Measurements from ENCODE around the gene TNKS1BP1. TPM values are rescaled to one million over a fixed set of nuclear protein-coding genes. Genes with fewer than 3 reads are reported as not detected.
A peak's percentile ranks its signal among the peaks of the same experiment; 100 is the strongest.

The TNKS1BP1 gene
- total RNA-seq, 1 experiment from 2014 or later = 218 TPM

GRCh38 chr11:57279116-57279515 is 45.6 kb downstream of the TNKS1BP1 start:
- Histone ChIP-seq H3K4me2 (peak overlapping the region; percentile 83; the same call in 1 of the 2 replicates), H3K27ac (peak overlapping the region; percentile 90), H2AFZ (no peak overlapping the region), H4K20me1 (ENCODE audit: insufficient read depth) (no peaks in the 10 kb centered on the region), H3K9me2 (ENCODE audit: insufficient read depth) (peaks cover 7% of the 10 kb centered on the region; the same call in 1 of the 2 replicates), H3K4me1 (replicated peaks; ENCODE audit: insufficient read depth) (peaks cover 46% of the 10 kb centered on the region), H3K27me3 (ENCODE audit: insufficient read depth, low read depth) (no peaks in the 10 kb centered on the region), H3K79me2 (ENCODE audit: low read depth) (no peaks in the 10 kb centered on the region), H3F3A (ENCODE audit: insufficient read depth, low read depth) (peaks cover 27% of the 10 kb centered on the region), H3K4me3 (no peak overlapping the region), H3K9me3 (ENCODE audit: insufficient read depth, low read depth) (no peaks in the 10 kb centered on the region), H3K36me3 (ENCODE audit: low read depth) (no peaks in the 10 kb centered on the region)
- CTCF ChIA-PET = no interaction called here
- POLR2A ChIA-PET (ENCODE audit: unreplicated experiment) = no interaction called here
- BruUV-seq (replicated peaks) = no TSS peak
- TF ChIP-seq CTCF (conservative IDR thresholded peaks at IDR 0.05) (no peak), EZH2 (IDR thresholded peaks at IDR 0.05; ENCODE audit: low read depth) (no peak)
- DNase-seq = peak in 1 of 2 experiments; percentile 34
- intact Hi-C loops (cut with micrococcal nuclease; ENCODE audit: unreplicated experiment) = no loop called here

DNA sequence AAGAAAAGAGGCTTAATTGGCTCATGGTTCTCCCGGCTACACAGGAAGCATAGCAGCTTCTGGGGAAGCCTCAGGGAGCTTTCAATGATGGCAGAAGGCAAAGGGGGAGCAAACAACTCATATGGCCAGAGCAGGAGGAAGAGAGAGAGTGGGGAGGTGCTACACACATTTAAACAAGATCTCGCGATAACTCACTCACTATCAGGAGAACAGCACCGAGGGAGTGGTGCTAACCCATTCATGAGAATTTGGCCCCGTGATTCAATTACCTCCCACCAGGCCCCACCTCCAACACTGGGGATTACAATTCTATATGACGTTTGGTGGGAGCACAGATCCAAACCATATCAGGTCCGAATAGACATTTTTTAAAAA is 46.0 kb downstream of the TNKS1BP1 start:
- DNase-seq = no peak
- TF ChIP-seq CTCF (conservative IDR thresholded peaks at IDR 0.05) = no peak
- no peak for TF ChIP-seq EZH2 (IDR thresholded peaks at IDR 0.05; ENCODE audit: low read depth)
- H3K27ac ChIP-seq = peak overlapping the region; percentile 90
- ChIA-PET CTCF (no interaction called here), POLR2A (ENCODE audit: unreplicated experiment) (interaction anchor here (0.5 to 0.7 kb wide), 2 partner anchors 14 to 43 kb away, joined by 3 to 10 read pairs; no protein-coding TSS in a partner anchor)
- peaks cover 43% of the 10 kb centered on the region for H3K4me1 ChIP-seq (replicated peaks; ENCODE audit: insufficient read depth)
- no TSS peak for BruUV-seq (replicated peaks)
- peaks cover 27% of the 10 kb centered on the region for H3F3A ChIP-seq (ENCODE audit: insufficient read depth, low read depth)
- intact Hi-C loops (cut with micrococcal nuclease; ENCODE audit: unreplicated experiment) = loop anchor here (1.0 kb wide), 4 partner anchors 15 to 47 kb away; no protein-coding TSS in a partner anchor
- H3K36me3 ChIP-seq (ENCODE audit: low read depth) = no peaks in the 10 kb centered on the region
- H4K20me1 ChIP-seq (ENCODE audit: insufficient read depth) = no peaks in the 10 kb centered on the region
- peaks cover 7% of the 10 kb centered on the region; the same call in 1 of the 2 replicates for H3K9me2 ChIP-seq (ENCODE audit: insufficient read depth)
- H3K4me2 ChIP-seq = peak overlapping the region; percentile 83
- H3K27me3 ChIP-seq (ENCODE audit: insufficient read depth, low read depth) = no peaks in the 10 kb centered on the region
- H3K4me3 ChIP-seq = peak overlapping the region; percentile 49; the same call in 1 of the 2 replicates
- H3K9me3 ChIP-seq (ENCODE audit: insufficient read depth, low read depth) = no peaks in the 10 kb centered on the region
- H3K79me2 ChIP-seq (ENCODE audit: low read depth) = no peaks in the 10 kb centered on the region
- peak overlapping the region; percentile 80; the same call in 1 of the 2 replicates for H2AFZ ChIP-seq

DNA sequence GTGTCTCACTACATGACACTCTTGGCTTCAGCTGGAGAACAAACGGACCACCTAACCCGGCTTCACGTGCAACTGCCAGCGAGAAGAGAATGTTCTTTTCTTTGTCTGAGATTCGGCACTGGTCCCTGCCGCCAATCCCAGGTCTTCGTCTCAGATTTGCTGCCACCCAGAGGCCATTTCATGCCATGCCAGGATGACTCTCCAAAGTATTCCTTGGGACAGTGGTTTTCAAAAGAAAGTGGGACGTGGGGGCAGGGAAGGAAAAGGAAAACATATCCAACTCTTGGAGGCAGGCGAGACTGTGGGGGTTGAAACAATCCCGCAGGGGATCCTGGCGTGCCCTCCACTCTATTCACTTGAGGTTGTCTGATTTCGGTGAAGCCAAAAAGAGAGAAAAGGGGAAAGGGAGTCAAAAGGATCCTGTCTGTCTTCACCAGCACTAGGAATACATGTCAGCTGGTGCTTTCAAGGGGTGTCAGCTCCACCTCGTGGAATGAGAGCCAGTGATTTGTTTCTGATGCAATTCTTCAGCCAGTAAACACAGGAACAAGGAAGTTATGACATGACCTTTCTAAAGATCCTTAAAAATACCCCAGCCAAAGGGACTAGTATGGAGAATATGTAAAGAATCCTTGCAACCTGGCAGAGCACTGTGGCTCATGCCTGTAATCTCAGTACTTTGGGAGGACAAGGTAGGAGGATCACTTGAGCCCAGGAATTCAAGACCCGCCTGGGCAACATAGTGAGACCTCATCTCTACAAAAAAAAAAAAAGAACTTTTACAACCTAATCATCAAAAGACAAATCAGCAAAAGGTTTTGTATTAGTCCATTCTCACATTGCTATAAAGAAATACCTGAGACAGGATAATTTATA is 46.7 kb downstream of the TNKS1BP1 start:
- peaks cover 23% of the 10 kb centered on the region for H3F3A ChIP-seq (ENCODE audit: insufficient read depth, low read depth)
- DNase-seq = peak; percentile 78 to 94
- H3K27me3 ChIP-seq (ENCODE audit: insufficient read depth, low read depth) = no peaks in the 10 kb centered on the region
- peaks cover 38% of the 10 kb centered on the region for H3K4me1 ChIP-seq (replicated peaks; ENCODE audit: insufficient read depth)
- peak overlapping the region; percentile 90 for H3K27ac ChIP-seq
- CTCF ChIA-PET = no interaction called here
- TSS peak; percentile 89 for BruUV-seq (replicated peaks)
- H3K9me3 ChIP-seq (ENCODE audit: insufficient read depth, low read depth) = no peaks in the 10 kb centered on the region
- POLR2A ChIA-PET (ENCODE audit: unreplicated experiment) = interaction anchor here (0.5 to 0.7 kb wide), 4 partner anchors 15 to 46 kb away, joined by 3 to 10 read pairs (median 4); no protein-coding TSS in a partner anchor
- no peaks in the 10 kb centered on the region for H4K20me1 ChIP-seq (ENCODE audit: insufficient read depth)
- H3K4me3 ChIP-seq = peak overlapping the region; percentile 49
- peak overlapping the region; percentile 83 for H3K4me2 ChIP-seq
- TF ChIP-seq CTCF (conservative IDR thresholded peaks at IDR 0.05) (peak; percentile 89), EZH2 (IDR thresholded peaks at IDR 0.05; ENCODE audit: low read depth) (no peak)
- H3K9me2 ChIP-seq (ENCODE audit: insufficient read depth) = peaks cover 7% of the 10 kb centered on the region; the same call in 1 of the 2 replicates
- no peaks in the 10 kb centered on the region for H3K79me2 ChIP-seq (ENCODE audit: low read depth)
- H3K36me3 ChIP-seq (ENCODE audit: low read depth) = no peaks in the 10 kb centered on the region
- intact Hi-C loops (cut with micrococcal nuclease; ENCODE audit: unreplicated experiment) = loop anchor here (1.0 kb wide), 5 partner anchors 15 to 162 kb away; no protein-coding TSS in a partner anchor
- H2AFZ ChIP-seq = peak overlapping the region; percentile 80

Measured in PC-9 (cell line).